A549 (cell line): ENCODE results near the gene ASH1L. TPM values are rescaled to one million over a fixed set of nuclear protein-coding genes. Genes with fewer than 3 reads are reported as not detected.

Experiments
- ATAC-seq, 2 experiments: fragments of 200-7000 bp in 1 of 2; fragments of >200 bp in 1 of 2; cut with Nextera tagmentation in 1 of 2; cut with Tn5 transposase in 1 of 2; 3 replicates each; pipeline versions ENCODE4 v1.8.0 to v1.9.1; 2018 to 2020; ENCODE audit warnings: mild to moderate bottlenecking in 1 of 2, moderate library complexity in 1 of 2
- CTCF ChIA-PET: fragments of 300-600 bp; sonication (Branson Sonifier 250); formaldehyde crosslinking; extraction: SDS; loops from one replicate; lab custom pipeline; 2021; ENCODE audit warnings: antibody characterized with exemption, inconsistent platforms; lab: Yijun Ruan, JAX
- POLR2A ChIA-PET: fragments of 350-600 bp; formaldehyde crosslinking; extraction: SDS; loops from one replicate; lab custom pipeline; 2021; ENCODE audit warnings: antibody characterized with exemption, inconsistent platforms; lab: Yijun Ruan, JAX
- DNase-seq, 2 experiments: peaks; one replicate each; pipeline versions ENCODE4 v3.0.0 to v3.0.0-alpha.2; 2011 to 2016; ENCODE audit warnings: low read depth in 1 of 2, low spot score in 1 of 2
- FAIRE-seq: peaks from 2 replicates; lab custom pipeline; 2011; peaks lifted over from hg19 to GRCh38; lab: Jason Lieb, UNC
- H3K27ac ChIP-seq, 2 experiments: fragments of >200 bp; sonication (Bioruptor Twin); formaldehyde crosslinking; 3 replicates each; pipeline ENCODE4 v1.5.1; 2016 to 2017
- H3K4me1 ChIP-seq: fragments of >200 bp; sonication (Bioruptor Twin); formaldehyde crosslinking; 3 replicates; pipeline ENCODE4 v1.6.1; 2016
- H3K4me2 ChIP-seq: fragments of >200 bp; sonication (Bioruptor Twin); formaldehyde crosslinking; 3 replicates; pipeline ENCODE4 v1.6.1; 2016
- H3K4me3 ChIP-seq: fragments of >200 bp; sonication (Bioruptor Twin); formaldehyde crosslinking; 3 replicates; pipeline ENCODE4 v1.5.1; 2016
- H3K9me3 ChIP-seq: fragments of >200 bp; sonication (Bioruptor Twin); formaldehyde crosslinking; 3 replicates; pipeline ENCODE4 v1.6.1; 2016
- BCL3 ChIP-seq: fragments of >200 bp; sonication (Bioruptor Twin); formaldehyde crosslinking; IDR thresholded peaks from 3 replicates; pipeline ENCODE4 v1.6.1; 2016
- CEBPB ChIP-seq, 2 experiments: fragments of >200 bp in 1 of 2; sonication (Bioruptor Twin) in 1 of 2; formaldehyde crosslinking in 1 of 2; IDR thresholded peaks; 2 replicates each; pipeline ENCODE4 v1.6.1; 2012 to 2016
- CTCF ChIP-seq: fragments of >200 bp; sonication (Bioruptor Twin); formaldehyde crosslinking; IDR thresholded peaks from 3 replicates; pipeline ENCODE4 v1.5.1; 2016
- EHMT2 ChIP-seq: fragments of 200-600 bp; sonication (generic); IDR thresholded peaks from 2 replicates; pipeline ENCODE4 v1.6.1; 2016; ENCODE audit warnings: antibody characterized with exemption, low read depth, mild to moderate bottlenecking, moderate library complexity
- GATA3 ChIP-seq: IDR thresholded peaks from 2 replicates; pipeline ENCODE4 v1.6.1; 2012; ENCODE audit warnings: borderline replicate concordance
- HES2 ChIP-seq: fragments of >200 bp; sonication (Bioruptor Twin); formaldehyde crosslinking; IDR thresholded peaks from 2 replicates; pipeline ENCODE4 v1.6.1; 2016
- HOXA7 ChIP-seq: fragments of 250-450 bp; sonication (Bioruptor Pico); IDR thresholded peaks from 2 replicates; pipeline ENCODE4 v1.5.0; 2020; ENCODE audit warnings: mild to moderate bottlenecking, moderate library complexity
- JUN ChIP-seq, 2 experiments: fragments of >200 bp; sonication (Bioruptor Twin); formaldehyde crosslinking; IDR thresholded peaks; 2 replicates in 1 of 2; 3 replicates in 1 of 2; pipeline ENCODE4 v1.6.1; 2016 to 2017
- KDM5A ChIP-seq: fragments of 200-600 bp; sonication (generic); IDR thresholded peaks from 2 replicates; pipeline ENCODE4 v1.6.1; 2016; ENCODE audit warnings: antibody characterized with exemption, mild to moderate bottlenecking
- MAX ChIP-seq: IDR thresholded peaks from 2 replicates; pipeline ENCODE4 v1.6.1; 2012
- MAZ ChIP-seq: fragments of 150-350 bp; IDR thresholded peaks from 2 replicates; pipeline ENCODE4 v1.6.1; 2014; ENCODE audit warnings: antibody characterized with exemption, low read depth, low read length, borderline replicate concordance
- MYC ChIP-seq: IDR thresholded peaks from 2 replicates; pipeline ENCODE4 v1.6.1; 2012; ENCODE audit warnings: mild to moderate bottlenecking, inconsistent platforms, low read length, improper control_type of control experiment, borderline replicate concordance
- NFE2L2 ChIP-seq: fragments of 150-350 bp; conservative IDR thresholded peaks from 2 replicates; pipeline ENCODE4 v1.6.1; 2014; ENCODE audit warnings: low read length
- NR3C1 ChIP-seq: fragments of >200 bp; sonication (Bioruptor Twin); formaldehyde crosslinking; IDR thresholded peaks from 3 replicates; pipeline ENCODE4 v1.6.1; 2017
- PBX3 ChIP-seq: IDR thresholded peaks from 2 replicates; pipeline ENCODE4 v1.6.1; 2012
- RCOR1 ChIP-seq: fragments of 150-350 bp; IDR thresholded peaks from 2 replicates; pipeline ENCODE4 v1.6.1; 2014; ENCODE audit warnings: antibody characterized with exemption, low read length, low read depth
- REST ChIP-seq: fragments of 200-600 bp; sonication (generic); IDR thresholded peaks from 2 replicates; pipeline ENCODE4 v1.6.1; 2016; ENCODE audit warnings: antibody characterized with exemption, mild to moderate bottlenecking, moderate library complexity
- TFCP2L1 ChIP-seq: fragments of 250-450 bp; sonication (Bioruptor Pico); IDR thresholded peaks from 2 replicates; pipeline ENCODE4 v1.5.0; 2021; ENCODE audit warnings: mild to moderate bottlenecking
- ZNF302 ChIP-seq: fragments of 250-450 bp; sonication (Bioruptor Pico); IDR thresholded peaks from 2 replicates; pipeline ENCODE4 v1.9.0; 2021; ENCODE audit warnings: inconsistent platforms, mild to moderate bottlenecking, moderate library complexity
- ZSCAN20 ChIP-seq: fragments of 250-450 bp; sonication (Bioruptor Pico); IDR thresholded peaks from 2 replicates; pipeline ENCODE4 v1.8.0; 2022; ENCODE audit warnings: mild to moderate bottlenecking, moderate library complexity
- WGBS: methylation state at CpG from one replicate; pipeline ENCODE4 v1.1.6; 2017; ENCODE audit errors: missing lambda C conversion rate; 5-methylcytosine and 5-hydroxymethylcytosine counted together
- polyA plus RNA-seq, 4 experiments: library from polyadenylated mRNA; depleted of rRNA in 3 of 4; stranded (reverse); fragments of >200 nt; fragmentation: RNase III in 1 of 4; extraction: RNeasy Plus Mini Kit Qiagen cat#74134 plus additional on column Dnase treatment in 1 of 4; gene quantifications; 2 replicates in 3 of 4; 3 replicates in 1 of 4; pipeline ENCODE4 v1.2.3, GENCODE V29; 2011 to 2017

The ASH1L gene
- polyA plus RNA-seq, 2 of the 4 experiments (the other 2 are of a cell fraction) = 10.0 to 32.8 TPM

- no peak overlapping the region for H3K4me3 ChIP-seq
- ChIA-PET CTCF (no interaction called here), POLR2A (no interaction called here)
- H3K27ac ChIP-seq = no peak overlapping the region
- 63% methylated on average over 1 of the region's 1 CpG for WGBS
- H3K9me3 ChIP-seq = no peaks in the 10 kb centered on the region
- H3K4me1 ChIP-seq = peaks cover 18% of the 10 kb centered on the region; the same call in 2 of the 3 replicates
- no peak overlapping the region for H3K4me2 ChIP-seq
- TF ChIP-seq TFCP2L1 (CRISPR knock-in tag) = no peak
- no peak for TF ChIP-seq ZNF302 (CRISPR knock-in tag)
- no peak for TF ChIP-seq MYC
- TF ChIP-seq NR3C1 = no peak
- TF ChIP-seq PBX3 = no peak
- TF ChIP-seq KDM5A = no peak
- TF ChIP-seq ZSCAN20 (CRISPR knock-in tag) = no peak
- no peak for TF ChIP-seq RCOR1
- no peak for TF ChIP-seq HOXA7 (CRISPR knock-in tag)
- no peak for TF ChIP-seq GATA3
- TF ChIP-seq EHMT2 = no peak
- no peak for TF ChIP-seq CEBPB (IDR thresholded peaks at IDR 0.05)
- TF ChIP-seq REST = no peak
- TF ChIP-seq MAX = no peak
- no peak for TF ChIP-seq BCL3
- no peak for TF ChIP-seq MAZ
- TF ChIP-seq NFE2L2 = no peak
- TF ChIP-seq JUN (IDR thresholded peaks at IDR 0.05) = no peak
- ATAC-seq = no peak
- DNase-seq = no peak
- no peak for FAIRE-seq
Measured at GRCh38 chr1:155531624-155532023, 31.0 kb downstream of the ASH1L start.

GRCh38 chr1:155529929-155530328 lies 32.7 kb downstream of the ASH1L start:
- 97% methylated on average over 3 of the region's 3 CpGs for WGBS
- Histone ChIP-seq H3K4me1 (peaks cover 13% of the 10 kb centered on the region; the same call in 1 of the 3 replicates), H3K27ac (no peak overlapping the region), H3K9me3 (no peaks in the 10 kb centered on the region), H3K4me2 (no peak overlapping the region), H3K4me3 (no peak overlapping the region)
- ChIA-PET POLR2A (no interaction called here), CTCF (interaction anchor here (1.2 kb wide), 1 partner anchor 9 kb away, joined by 3 read pairs; no protein-coding TSS in a partner anchor)
- FAIRE-seq (no peak), DNase-seq (no peak), ATAC-seq (no peak)
- TF ChIP-seq RCOR1 (no peak), CTCF (no peak), HES2 (no peak)
